Measurements from ENCODE around the gene AACS.

DNA sequence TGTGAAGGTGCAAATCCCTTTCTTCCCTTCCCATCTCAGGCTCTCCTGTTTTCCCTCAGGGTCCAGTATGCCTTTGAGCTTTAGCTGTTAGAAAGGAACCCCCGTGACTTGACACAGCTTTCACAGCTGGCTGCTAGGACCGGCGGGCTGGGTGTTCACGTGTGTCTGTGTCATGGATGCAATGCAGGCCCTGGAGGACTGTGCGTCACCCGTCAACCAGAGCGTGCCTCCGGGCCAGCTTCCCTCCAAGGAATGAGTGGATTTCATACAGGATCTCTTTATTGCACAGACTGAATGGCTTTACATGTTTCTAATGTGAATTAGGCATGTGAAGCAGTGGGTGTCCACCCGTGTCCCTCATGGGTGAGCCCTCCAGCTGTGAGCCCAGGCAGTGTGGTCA is 77.4 kb downstream of the AACS start:
- TF ChIP-seq, protein P1, sequence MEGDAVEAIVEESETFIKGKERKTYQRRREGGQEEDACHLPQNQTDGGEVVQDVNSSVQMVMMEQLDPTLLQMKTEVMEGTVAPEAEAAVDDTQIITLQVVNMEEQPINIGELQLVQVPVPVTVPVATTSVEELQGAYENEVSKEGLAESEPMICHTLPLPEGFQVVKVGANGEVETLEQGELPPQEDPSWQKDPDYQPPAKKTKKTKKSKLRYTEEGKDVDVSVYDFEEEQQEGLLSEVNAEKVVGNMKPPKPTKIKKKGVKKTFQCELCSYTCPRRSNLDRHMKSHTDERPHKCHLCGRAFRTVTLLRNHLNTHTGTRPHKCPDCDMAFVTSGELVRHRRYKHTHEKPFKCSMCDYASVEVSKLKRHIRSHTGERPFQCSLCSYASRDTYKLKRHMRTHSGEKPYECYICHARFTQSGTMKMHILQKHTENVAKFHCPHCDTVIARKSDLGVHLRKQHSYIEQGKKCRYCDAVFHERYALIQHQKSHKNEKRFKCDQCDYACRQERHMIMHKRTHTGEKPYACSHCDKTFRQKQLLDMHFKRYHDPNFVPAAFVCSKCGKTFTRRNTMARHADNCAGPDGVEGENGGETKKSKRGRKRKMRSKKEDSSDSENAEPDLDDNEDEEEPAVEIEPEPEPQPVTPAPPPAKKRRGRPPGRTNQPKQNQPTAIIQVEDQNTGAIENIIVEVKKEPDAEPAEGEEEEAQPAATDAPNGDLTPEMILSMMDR (IDR thresholded peaks at IDR 0.05) = no peak
- TF ChIP-seq POLR2A (IDR thresholded peaks at IDR 0.05) = no peak

Data from right lobe of liver (tissue), 4 donors.